BLaER1 (cell line): Measurements from ENCODE around the gene EFNA5.

Experiments
- H3K27ac ChIP-seq: shearing (Covaris generic); formaldehyde crosslinking; 2 replicates; pipeline ENCODE4 v1.8.1; 2022
- H3K27me3 ChIP-seq: shearing (Covaris generic); formaldehyde crosslinking; 2 replicates; pipeline ENCODE4 v1.8.1; 2022
- H3K36me3 ChIP-seq: shearing (Covaris generic); formaldehyde crosslinking; 2 replicates; pipeline ENCODE4 v1.8.1; 2022
- H3K4me1 ChIP-seq: shearing (Covaris generic); formaldehyde crosslinking; 2 replicates; pipeline ENCODE4 v1.8.1; 2022
- H3K4me2 ChIP-seq: shearing (Covaris generic); formaldehyde crosslinking; 2 replicates; pipeline ENCODE4 v1.8.1; 2022
- H3K4me3 ChIP-seq: shearing (Covaris generic); formaldehyde crosslinking; 2 replicates; pipeline ENCODE4 v1.8.1; 2022
- H3K9ac ChIP-seq: shearing (Covaris generic); formaldehyde crosslinking; 2 replicates; pipeline ENCODE4 v1.8.1; 2022
- H3K9me3 ChIP-seq: shearing (Covaris generic); formaldehyde crosslinking; 2 replicates; pipeline ENCODE4 v1.8.1; 2022
- H4K20me1 ChIP-seq: shearing (Covaris generic); formaldehyde crosslinking; 2 replicates; pipeline ENCODE4 v1.8.1; 2022
- Cebpa-rat ChIP-seq: shearing (Covaris generic); IDR thresholded peaks from 2 replicates; pipeline ENCODE4 v1.8.1; 2022

The EFNA5 gene

DNA sequence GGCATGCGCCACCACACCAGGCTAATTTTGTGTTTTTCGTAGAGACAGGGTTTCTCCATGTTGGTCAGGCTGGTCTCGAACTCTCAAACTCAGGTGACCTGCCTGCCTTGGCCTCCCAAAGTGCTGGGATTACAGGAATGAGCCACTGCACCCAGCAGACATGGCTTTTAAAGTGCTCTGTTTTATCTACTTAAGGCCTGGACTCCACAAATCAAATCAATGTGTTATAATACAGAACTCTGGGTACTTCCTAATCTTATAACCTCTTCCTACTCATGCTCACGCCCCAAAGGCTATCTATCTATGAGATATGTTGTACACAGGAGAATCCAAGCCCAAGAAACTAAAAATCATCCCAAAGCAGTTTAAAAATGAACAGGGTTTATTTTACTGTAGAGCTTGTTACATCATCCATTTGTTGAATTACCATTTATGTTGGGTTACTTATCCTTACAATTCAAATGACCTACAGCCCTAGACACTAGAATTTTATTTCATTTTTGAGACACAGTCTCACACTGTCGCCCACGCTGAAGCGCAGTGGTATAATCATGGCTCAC is 155.1 kb downstream of the EFNA5 start:
- no peaks in the 10 kb centered on the region for H3K9me3 ChIP-seq
- no peak overlapping the region for H3K9ac ChIP-seq
- TF ChIP-seq Cebpa-rat, result no peak
- peaks cover 20% of the 10 kb centered on the region for H3K4me1 ChIP-seq
- H3K27me3 ChIP-seq, result no peaks in the 10 kb centered on the region
- H3K4me3 ChIP-seq, result no peak overlapping the region
- H3K27ac ChIP-seq, result no peak overlapping the region
- H3K36me3 ChIP-seq, result no peaks in the 10 kb centered on the region
- no peak overlapping the region for H3K4me2 ChIP-seq
- H4K20me1 ChIP-seq, result no peaks in the 10 kb centered on the region

DNA sequence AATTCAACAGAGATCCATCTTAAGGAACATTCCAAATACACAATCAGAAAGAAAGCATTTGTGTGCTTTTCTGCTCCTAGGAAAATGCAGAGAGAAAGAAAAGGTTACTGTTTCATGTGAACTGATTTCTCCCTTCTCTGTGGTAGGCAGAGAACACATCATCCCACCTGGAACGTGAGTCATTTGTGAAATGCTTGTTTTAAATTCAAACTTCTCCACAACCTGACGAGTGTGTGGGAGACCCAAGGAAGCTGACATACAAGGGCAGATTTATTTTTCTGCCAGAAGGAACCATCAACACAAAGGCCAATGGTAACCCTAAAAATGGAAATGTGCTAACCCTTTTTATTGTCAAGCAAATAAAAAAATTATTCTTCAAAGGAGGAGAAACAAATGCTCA is 156.4 kb downstream of the EFNA5 start:
- 0 out of 2 replicates have a peak overlapping the region, but pooled peaks have one; percentile 20 for H3K4me2 ChIP-seq
- no peak overlapping the region for H3K9ac ChIP-seq
- no peaks in the 10 kb centered on the region for H4K20me1 ChIP-seq
- H3K9me3 ChIP-seq, result no peaks in the 10 kb centered on the region
- peaks cover 20% of the 10 kb centered on the region for H3K4me1 ChIP-seq
- no peaks in the 10 kb centered on the region for H3K27me3 ChIP-seq
- H3K4me3 ChIP-seq, result no peak overlapping the region
- H3K36me3 ChIP-seq, result no peaks in the 10 kb centered on the region
- TF ChIP-seq Cebpa-rat, result no peak
- no peak overlapping the region for H3K27ac ChIP-seq

DNA sequence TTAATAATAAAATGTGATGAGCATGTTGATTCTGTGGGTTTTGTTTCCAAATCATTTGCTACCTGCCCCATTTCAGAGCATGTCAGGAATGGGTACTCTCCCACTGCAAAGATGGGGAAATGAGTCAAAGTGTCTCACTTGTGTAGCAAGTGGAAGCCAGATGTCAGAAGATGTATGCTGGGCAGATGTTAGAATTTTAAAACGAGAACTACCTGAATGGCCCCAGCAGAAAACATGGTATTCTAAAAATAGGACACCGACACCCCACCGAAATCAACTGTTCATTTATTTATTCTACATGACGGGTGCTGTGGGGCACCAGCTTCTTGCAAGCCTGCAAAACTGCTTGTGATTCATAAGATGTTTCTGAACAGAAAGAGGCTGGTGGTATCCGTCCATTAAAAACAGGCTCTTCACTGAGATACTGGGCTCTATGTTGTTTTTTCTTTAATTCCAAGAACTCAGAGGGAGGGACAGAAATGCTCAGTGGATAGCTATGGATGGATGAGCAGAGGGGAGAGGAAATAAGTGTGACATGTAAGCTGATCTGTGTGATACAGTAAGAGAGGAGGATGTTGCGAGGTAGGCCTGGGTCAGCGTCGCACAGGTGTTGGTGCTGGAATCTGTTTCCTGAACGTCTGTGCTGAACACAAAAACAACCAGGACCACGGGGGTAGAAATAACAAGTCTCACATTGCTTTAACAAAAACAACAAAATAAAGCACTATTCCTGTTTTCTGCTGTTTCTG is 157.2 kb downstream of the EFNA5 start:
- Histone ChIP-seq H3K4me2 (peak overlapping the region; percentile 20; the same call in 1 of the 2 replicates), H3K27ac (no peak overlapping the region), H4K20me1 (no peaks in the 10 kb centered on the region), H3K36me3 (no peaks in the 10 kb centered on the region), H3K9ac (no peak overlapping the region), H3K4me1 (peaks cover 20% of the 10 kb centered on the region), H3K9me3 (no peaks in the 10 kb centered on the region), H3K4me3 (no peak overlapping the region), H3K27me3 (no peaks in the 10 kb centered on the region)
- TF ChIP-seq Cebpa-rat, result no peak

DNA sequence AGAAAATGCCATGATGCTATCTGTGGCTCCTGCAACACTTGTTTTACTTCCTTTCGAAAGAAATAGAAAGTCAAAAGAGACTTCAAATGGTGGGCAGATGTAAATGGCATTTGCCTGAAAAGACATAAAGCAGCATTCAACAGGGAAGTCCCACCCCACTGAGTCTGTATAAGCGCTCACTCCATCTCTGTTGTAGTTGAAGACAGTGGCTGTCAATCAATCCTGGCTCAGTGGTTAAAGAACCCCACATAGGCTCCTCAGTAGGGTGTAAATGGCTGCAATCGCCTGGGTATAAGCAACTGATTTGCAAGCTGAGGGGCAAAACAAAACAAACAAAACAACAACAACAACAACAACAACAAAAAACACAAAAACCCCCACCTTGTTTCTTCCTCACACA is 158.7 kb downstream of the EFNA5 start:
- H3K4me3 ChIP-seq, result no peak overlapping the region

DNA sequence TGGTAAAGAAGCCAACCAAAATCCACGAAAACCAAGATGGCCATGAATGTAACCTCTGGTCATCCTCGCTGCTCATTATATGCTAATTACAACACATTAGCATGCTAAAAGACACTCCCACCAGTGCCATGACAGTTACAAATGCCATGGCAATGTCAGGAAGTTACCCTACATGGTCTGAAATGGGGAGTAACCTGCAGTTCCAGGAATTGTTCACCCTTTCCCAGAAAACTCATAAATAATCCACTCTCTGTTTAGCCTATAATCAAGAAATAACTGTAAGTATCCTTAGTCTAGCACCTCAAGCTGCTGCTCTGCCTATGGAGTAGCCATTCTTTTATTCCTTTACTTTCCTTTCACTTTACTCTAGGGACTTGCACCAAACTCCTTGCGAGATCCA is 160.6 kb downstream of the EFNA5 start:
- Histone ChIP-seq H3K9ac (no peak overlapping the region), H3K27me3 (no peaks in the 10 kb centered on the region)
- TF ChIP-seq Cebpa-rat, result no peak

More for the DNA sequence above, 158.7 kb downstream of the EFNA5 start:
- Histone ChIP-seq H3K4me2 (no peak overlapping the region), H3K9ac (no peak overlapping the region), H3K4me1 (peaks cover 20% of the 10 kb centered on the region), H3K27ac (no peak overlapping the region), H4K20me1 (no peaks in the 10 kb centered on the region), H3K36me3 (no peaks in the 10 kb centered on the region), H3K27me3 (no peaks in the 10 kb centered on the region), H3K9me3 (no peaks in the 10 kb centered on the region)
- TF ChIP-seq Cebpa-rat, result no peak

DNA sequence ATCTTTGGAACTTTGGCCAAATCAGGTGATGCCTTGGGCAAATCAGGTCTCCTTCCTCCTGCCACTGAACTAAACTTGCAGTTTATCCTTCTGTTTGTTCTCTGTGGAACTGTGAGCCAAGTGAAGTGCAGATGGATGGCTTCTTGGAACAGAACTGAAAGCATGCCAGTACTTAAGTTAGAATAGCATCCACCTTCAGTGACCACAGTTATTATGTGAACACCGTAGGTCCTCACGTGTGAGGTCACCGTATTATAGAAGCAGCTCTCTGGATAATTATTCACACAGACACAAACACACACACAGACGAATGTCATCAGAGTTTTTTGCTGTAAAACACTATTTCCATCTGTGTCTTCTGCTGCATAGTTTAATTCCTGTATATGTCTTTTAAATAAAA is 162.6 kb downstream of the EFNA5 start:
- Histone ChIP-seq H3K9ac (no peak overlapping the region), H4K20me1 (no peaks in the 10 kb centered on the region), H3K4me2 (no peak overlapping the region), H3K27ac (no peak overlapping the region), H3K4me1 (no peaks in the 10 kb centered on the region), H3K9me3 (no peaks in the 10 kb centered on the region), H3K4me3 (no peak overlapping the region), H3K27me3 (no peaks in the 10 kb centered on the region), H3K36me3 (no peaks in the 10 kb centered on the region)
- no peak for TF ChIP-seq Cebpa-rat

More for the DNA sequence above, 160.6 kb downstream of the EFNA5 start:
- no peak overlapping the region for H3K4me2 ChIP-seq
- H3K36me3 ChIP-seq, result no peaks in the 10 kb centered on the region
- H3K4me3 ChIP-seq, result no peak overlapping the region
- no peak overlapping the region for H3K27ac ChIP-seq
- H3K9me3 ChIP-seq, result no peaks in the 10 kb centered on the region
- no peaks in the 10 kb centered on the region for H4K20me1 ChIP-seq
- peaks cover 10% of the 10 kb centered on the region for H3K4me1 ChIP-seq

DNA sequence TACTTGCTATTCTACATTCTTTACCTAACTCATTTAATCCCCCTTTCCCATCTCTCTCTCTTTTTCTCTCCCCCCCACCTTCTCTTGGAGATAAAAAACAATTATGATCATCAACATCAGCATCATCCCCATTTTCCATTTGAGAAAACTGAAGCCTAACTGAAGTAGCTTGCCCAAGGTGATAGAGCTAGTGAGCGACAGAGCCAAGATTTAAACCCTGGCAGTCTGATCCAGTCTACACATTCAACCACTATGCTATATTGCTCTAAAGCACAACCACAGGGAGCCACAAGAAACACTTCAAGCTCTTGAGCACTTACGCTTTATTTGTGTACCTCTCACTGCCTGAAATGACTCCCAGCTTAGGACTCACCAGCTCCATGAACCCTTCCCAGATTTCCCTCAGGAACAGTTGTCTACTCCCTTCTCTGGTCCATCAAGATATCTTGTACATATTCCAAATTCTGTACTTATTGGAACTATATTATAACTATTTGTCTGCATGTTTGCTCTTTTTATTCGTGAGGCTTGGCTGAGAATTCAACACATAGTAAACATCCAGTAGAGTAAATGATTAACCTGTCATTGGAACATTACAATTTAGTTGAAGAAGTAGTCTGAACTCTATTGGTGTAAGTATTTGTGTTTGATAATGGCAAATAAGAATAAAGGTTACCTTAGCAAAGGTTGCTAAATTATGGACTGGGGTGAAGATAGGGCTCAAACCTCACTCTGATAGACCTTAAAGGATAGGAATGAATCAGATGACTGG is 164.8 kb downstream of the EFNA5 start:
- Histone ChIP-seq H3K4me2 (no peak overlapping the region), H3K4me3 (no peak overlapping the region), H3K9ac (no peak overlapping the region), H3K27me3 (no peaks in the 10 kb centered on the region), H3K36me3 (no peaks in the 10 kb centered on the region), H3K9me3 (no peaks in the 10 kb centered on the region), H3K4me1 (0 out of 2 replicates have a peak, but pooled peaks cover 4% of the 10 kb centered on the region), H4K20me1 (no peaks in the 10 kb centered on the region), H3K27ac (no peak overlapping the region)
- TF ChIP-seq Cebpa-rat, result no peak

DNA sequence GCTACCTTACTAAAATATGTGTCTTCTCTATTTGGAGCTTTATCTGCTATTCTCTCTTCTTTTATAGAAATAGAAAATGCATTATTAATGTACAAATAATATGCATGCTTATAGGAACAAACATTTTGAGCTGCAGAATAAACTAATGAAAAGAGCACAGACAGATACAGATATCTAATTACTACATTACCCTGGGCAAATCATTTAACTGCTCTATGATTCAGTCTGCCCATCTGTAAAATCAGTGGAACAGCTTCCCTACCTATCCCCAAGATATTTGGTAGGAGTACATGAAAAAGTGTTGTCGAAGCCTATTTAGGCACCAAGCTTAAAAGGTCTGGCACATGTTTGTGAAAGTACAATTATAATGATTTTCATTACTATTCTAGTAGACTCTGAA is 166.3 kb downstream of the EFNA5 start:
- no peaks in the 10 kb centered on the region for H3K36me3 ChIP-seq
- H3K9ac ChIP-seq, result no peak overlapping the region
- no peaks in the 10 kb centered on the region for H3K9me3 ChIP-seq
- H4K20me1 ChIP-seq, result no peaks in the 10 kb centered on the region
- H3K4me1 ChIP-seq, result 0 out of 2 replicates have a peak, but pooled peaks cover 4% of the 10 kb centered on the region
- no peak overlapping the region for H3K27ac ChIP-seq
- H3K4me2 ChIP-seq, result no peak overlapping the region
- TF ChIP-seq Cebpa-rat, result no peak
- no peaks in the 10 kb centered on the region for H3K27me3 ChIP-seq
- H3K4me3 ChIP-seq, result no peak overlapping the region

DNA sequence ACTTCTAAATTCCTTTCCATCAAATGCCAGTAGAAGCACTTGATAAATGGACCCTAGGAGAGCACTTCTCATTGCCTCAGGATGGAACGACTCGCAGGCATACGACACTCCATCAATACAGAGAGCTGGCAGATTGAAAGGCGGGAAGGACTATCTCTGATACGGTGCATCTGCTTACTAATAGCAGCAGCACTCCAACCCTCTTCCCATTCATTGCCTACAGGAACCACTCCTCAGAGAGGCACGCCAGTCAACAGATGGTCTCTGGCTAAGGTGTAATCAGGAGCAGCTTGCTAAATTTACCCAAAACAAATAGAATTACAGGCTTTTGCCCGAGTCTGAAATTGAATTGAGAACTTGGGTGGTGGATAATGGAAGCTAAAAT is 168.1 kb downstream of the EFNA5 start:
- H3K4me3 ChIP-seq, result no peak overlapping the region
- H3K36me3 ChIP-seq, result no peaks in the 10 kb centered on the region
- H4K20me1 ChIP-seq, result no peaks in the 10 kb centered on the region
- no peak overlapping the region for H3K27ac ChIP-seq
- TF ChIP-seq Cebpa-rat, result no peak
- no peaks in the 10 kb centered on the region for H3K27me3 ChIP-seq
- H3K9me3 ChIP-seq, result no peaks in the 10 kb centered on the region
- H3K4me2 ChIP-seq, result no peak overlapping the region
- 0 out of 2 replicates have a peak, but pooled peaks cover 4% of the 10 kb centered on the region for H3K4me1 ChIP-seq
- H3K9ac ChIP-seq, result no peak overlapping the region
